Endodermal cell (in vitro differentiated cells): ENCODE results near the gene ANKRD29. TPM values are rescaled to one million over a fixed set of nuclear protein-coding genes. Genes with fewer than 3 reads are reported as not detected.

Experiments used
- DNase-seq: peaks from one replicate; pipeline ENCODE4 v3.0.0-alpha.2; 2017
- H3K27ac ChIP-seq: 2 replicates; pipeline ENCODE4 v1.5.1; 2013; ENCODE audit warnings: mild to moderate bottlenecking, low read depth, low read length, moderate library complexity
- H3K27me3 ChIP-seq: 2 replicates; pipeline ENCODE4 v1.6.1; 2013; ENCODE audit warnings: mild to moderate bottlenecking, low read length, moderate library complexity; ENCODE audit not compliant: insufficient read depth, control insufficient read depth, poor library complexity, severe bottlenecking
- H3K36me3 ChIP-seq: 2 replicates; pipeline ENCODE4 v1.7.0; 2013; ENCODE audit warnings: mild to moderate bottlenecking, low read length, moderate library complexity; ENCODE audit not compliant: control insufficient read depth, insufficient read depth
- H3K4me1 ChIP-seq: one replicate; pipeline ENCODE4 v1.7.0; 2013; ENCODE audit warnings: low read length; ENCODE audit not compliant: control insufficient read depth, insufficient read depth
- H3K4me3 ChIP-seq: 2 replicates; pipeline ENCODE4 v1.5.1; 2013; ENCODE audit warnings: mild to moderate bottlenecking, low read length, moderate library complexity
- H3K9ac ChIP-seq: 2 replicates; pipeline ENCODE4 v1.6.1; 2013; ENCODE audit warnings: mild to moderate bottlenecking, low read length, moderate library complexity; ENCODE audit not compliant: poor library complexity, severe bottlenecking; ENCODE audit errors: extremely low read depth
- H3K9me3 ChIP-seq: 2 replicates; pipeline ENCODE4 v1.6.1; 2013; ENCODE audit warnings: mild to moderate bottlenecking, low read length, moderate library complexity; ENCODE audit not compliant: control insufficient read depth
- H3K27ac Mint-ChIP-seq: 2 replicates; pipeline ENCODE4 v1.8.0; 2020; ENCODE audit warnings: mixed read lengths
- H3K27me3 Mint-ChIP-seq: 2 replicates; pipeline ENCODE4 v1.8.0; 2021; ENCODE audit warnings: mild to moderate bottlenecking, mixed read lengths; ENCODE audit not compliant: insufficient read depth
- H3K36me3 Mint-ChIP-seq: 2 replicates; pipeline ENCODE4 v1.8.0; 2020; ENCODE audit warnings: low read depth, mixed read lengths
- H3K4me1 Mint-ChIP-seq: 2 replicates; pipeline ENCODE4 v1.8.0; 2020; ENCODE audit warnings: mixed read lengths
- H3K4me3 Mint-ChIP-seq: 2 replicates; pipeline ENCODE4 v1.8.0; 2020; ENCODE audit warnings: mild to moderate bottlenecking, moderate library complexity, mixed read lengths
- H3K9me3 Mint-ChIP-seq: 2 replicates; pipeline ENCODE4 v1.8.0; 2020; ENCODE audit warnings: mild to moderate bottlenecking, mixed read lengths
- WGBS, 2 experiments: methylation state at CpG; one replicate each; pipeline versions ENCODE4 v1.1.5 to v1.1.7; 2013; ENCODE audit warnings: missing lambda C conversion rate in 2 of 2, mixed read lengths in 1 of 2; ENCODE audit not compliant: insufficient coverage in 1 of 2, insufficient read length in 1 of 2; 5-methylcytosine and 5-hydroxymethylcytosine counted together
- total RNA-seq, 2 donors: library from RNA; stranded (reverse); fragmentation: NEBNext Ultra II Directional in 1 of 2; extraction: Animal tissue kit (Norgen Biotek cat#: 25700) in 1 of 2; gene quantifications; 2 replicates in 1 of 2; 3 replicates in 1 of 2; pipeline ENCODE4 v1.2.1, GENCODE V29; 2021
- TF ChIP-seq, protein P1 (sequence below): fragments of 200-600 bp; sonication (generic); conservative IDR thresholded peaks from 2 replicates; pipeline ENCODE4 v1.5.0; 2021; ENCODE audit warnings: antibody characterized with exemption, mild to moderate bottlenecking

Gene ANKRD29
- total RNA-seq, 2 donors from 2014 or later = 0.44 to 0.73 TPM

DNA sequence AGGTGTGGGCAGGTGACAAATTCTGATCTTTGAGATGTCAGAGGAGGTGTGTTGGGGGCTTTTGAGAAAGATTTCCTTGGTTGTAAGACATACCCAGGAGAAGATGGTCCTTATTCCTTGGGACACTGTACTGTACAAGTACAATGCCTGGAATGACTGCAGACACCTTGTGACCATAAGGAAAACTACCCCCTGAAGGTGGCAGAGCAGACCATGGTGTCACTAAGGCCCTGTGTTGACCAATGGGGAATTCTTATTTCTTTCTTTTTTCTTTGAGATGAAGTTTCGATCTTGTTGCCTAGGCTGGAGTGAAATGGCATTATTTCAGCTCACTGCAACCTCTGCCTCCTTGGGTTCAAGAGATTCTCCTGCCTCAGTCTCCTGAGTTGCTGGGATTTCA, 4.4 kb upstream of the ANKRD29 start:
- peaks cover 6% of the 10 kb centered on the region for H3K4me1 ChIP-seq
- 67 to 100% methylated on average over 1 of the region's 1 CpG for WGBS, 2 experiments
- H3K27ac ChIP-seq = no peak overlapping the region
- Mint-ChIP-seq H3K27ac (no peak overlapping the region), H3K36me3 (no peaks in the 10 kb centered on the region), H3K9me3 (no peaks in the 10 kb centered on the region), H3K4me1 (peaks cover 8% of the 10 kb centered on the region), H3K4me3 (no peak overlapping the region), H3K27me3 (peaks cover 19% of the 10 kb centered on the region)
- TF ChIP-seq, protein P1, sequence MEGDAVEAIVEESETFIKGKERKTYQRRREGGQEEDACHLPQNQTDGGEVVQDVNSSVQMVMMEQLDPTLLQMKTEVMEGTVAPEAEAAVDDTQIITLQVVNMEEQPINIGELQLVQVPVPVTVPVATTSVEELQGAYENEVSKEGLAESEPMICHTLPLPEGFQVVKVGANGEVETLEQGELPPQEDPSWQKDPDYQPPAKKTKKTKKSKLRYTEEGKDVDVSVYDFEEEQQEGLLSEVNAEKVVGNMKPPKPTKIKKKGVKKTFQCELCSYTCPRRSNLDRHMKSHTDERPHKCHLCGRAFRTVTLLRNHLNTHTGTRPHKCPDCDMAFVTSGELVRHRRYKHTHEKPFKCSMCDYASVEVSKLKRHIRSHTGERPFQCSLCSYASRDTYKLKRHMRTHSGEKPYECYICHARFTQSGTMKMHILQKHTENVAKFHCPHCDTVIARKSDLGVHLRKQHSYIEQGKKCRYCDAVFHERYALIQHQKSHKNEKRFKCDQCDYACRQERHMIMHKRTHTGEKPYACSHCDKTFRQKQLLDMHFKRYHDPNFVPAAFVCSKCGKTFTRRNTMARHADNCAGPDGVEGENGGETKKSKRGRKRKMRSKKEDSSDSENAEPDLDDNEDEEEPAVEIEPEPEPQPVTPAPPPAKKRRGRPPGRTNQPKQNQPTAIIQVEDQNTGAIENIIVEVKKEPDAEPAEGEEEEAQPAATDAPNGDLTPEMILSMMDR = peak; percentile 29
- H3K9ac ChIP-seq = no peak overlapping the region
- peaks cover 10% of the 10 kb centered on the region for H3K27me3 ChIP-seq
- H3K9me3 ChIP-seq = no peaks in the 10 kb centered on the region
- DNase-seq = no peak
- H3K36me3 ChIP-seq = no peaks in the 10 kb centered on the region
- H3K4me3 ChIP-seq = no peak overlapping the region

DNA sequence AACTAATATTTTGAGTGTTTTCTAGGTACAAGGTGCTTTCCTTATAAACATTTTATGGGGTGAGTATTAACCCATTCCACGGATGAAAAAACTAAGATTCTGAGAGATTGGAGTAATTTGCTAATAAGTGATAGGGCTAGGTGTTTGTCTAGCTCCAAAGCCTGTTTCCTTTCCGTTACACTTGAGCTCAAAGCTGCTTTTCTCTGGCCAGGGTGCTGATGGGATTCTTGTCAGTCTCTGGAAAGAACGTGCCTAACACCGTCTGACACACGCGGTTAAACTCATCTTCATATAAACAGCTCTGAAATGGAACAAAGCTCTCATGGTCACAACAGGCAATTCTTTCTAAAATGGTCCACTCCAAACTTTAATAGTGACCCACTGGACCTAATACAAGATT, 2.0 kb upstream of the ANKRD29 start:
- Mint-ChIP-seq H3K4me3 (no peak overlapping the region), H3K36me3 (no peaks in the 10 kb centered on the region), H3K27me3 (peaks cover 32% of the 10 kb centered on the region), H3K9me3 (no peaks in the 10 kb centered on the region), H3K27ac (no peak overlapping the region), H3K4me1 (peaks cover 10% of the 10 kb centered on the region)
- Histone ChIP-seq H3K27me3 (peaks cover 27% of the 10 kb centered on the region), H3K9ac (no peak overlapping the region), H3K27ac (no peak overlapping the region), H3K4me1 (peaks cover 6% of the 10 kb centered on the region), H3K9me3 (no peaks in the 10 kb centered on the region), H3K36me3 (no peaks in the 10 kb centered on the region), H3K4me3 (no peak overlapping the region)
- TF ChIP-seq, protein P1 = no peak
- 77 to 78% methylated on average over 6 of the region's 6 CpGs for WGBS, 2 experiments
- no peak for DNase-seq

DNA sequence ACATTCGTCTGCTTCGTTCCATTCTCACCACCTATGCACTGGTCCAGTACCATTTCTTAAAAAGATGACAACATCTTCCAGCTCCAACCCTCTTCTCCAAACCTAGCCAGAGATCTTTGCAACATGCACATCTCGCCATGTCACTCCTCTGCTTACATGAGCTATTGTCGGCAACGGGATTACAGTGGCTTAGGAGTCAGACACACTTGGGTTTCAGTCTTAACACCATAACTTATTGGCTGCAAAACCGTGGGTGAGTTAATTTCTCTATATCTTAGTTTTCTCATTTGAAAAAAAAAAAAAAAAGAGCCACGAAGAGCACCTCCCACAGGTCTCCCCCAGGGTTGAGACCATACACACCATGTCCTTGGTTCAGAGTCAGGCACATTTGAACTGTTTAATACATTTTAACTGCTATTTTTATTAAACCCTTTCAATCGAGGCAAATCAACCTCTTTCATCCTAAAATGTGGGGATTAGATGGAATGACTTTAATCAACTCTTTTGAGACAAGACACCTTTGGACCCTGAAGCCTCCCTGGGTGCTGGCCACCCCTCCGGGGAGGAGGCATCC, 889 bp downstream of the ANKRD29 start:
- H3K9ac ChIP-seq = no peak overlapping the region
- H3K4me3 Mint-ChIP-seq = peak overlapping the region; percentile 63
- 67 to 73% methylated on average over 3 to 9 of the region's 9 CpGs for WGBS, 2 experiments
- H3K36me3 ChIP-seq = no peaks in the 10 kb centered on the region
- H3K27me3 Mint-ChIP-seq = peaks cover 34% of the 10 kb centered on the region
- H3K27ac Mint-ChIP-seq = no peak overlapping the region
- H3K4me1 Mint-ChIP-seq = peaks cover 6% of the 10 kb centered on the region
- no peaks in the 10 kb centered on the region for H3K9me3 ChIP-seq
- peaks cover 27% of the 10 kb centered on the region for H3K27me3 ChIP-seq
- no peaks in the 10 kb centered on the region for H3K9me3 Mint-ChIP-seq
- TF ChIP-seq, protein P1 = no peak
- no peaks in the 10 kb centered on the region for H3K36me3 Mint-ChIP-seq
- H3K4me3 ChIP-seq = peak overlapping the region; percentile 65
- DNase-seq = no peak
- no peak overlapping the region for H3K27ac ChIP-seq
- H3K4me1 ChIP-seq = no peaks in the 10 kb centered on the region
